HG02943 (cell line): ENCODE measurements around the gene CPNE5.

Source experiments
- ATAC-seq: cut with Tn5 transposase; IDR thresholded peaks from one replicate; pipeline ENCODE4 v1.9.1; 2021; ENCODE audit warnings: mild to moderate bottlenecking, low read depth, moderate library complexity; ENCODE audit not compliant: unreplicated experiment

The CPNE5 gene

GRCh38 chr6:36794713-36795065 lies 44.6 kb downstream of the CPNE5 start:
- ATAC-seq, result no peak

GRCh38 chr6:36793913-36794712 lies 45.1 kb downstream of the CPNE5 start:
- ATAC-seq, result no peak

GRCh38 chr6:36793296-36793912 lies 45.8 kb downstream of the CPNE5 start:
- ATAC-seq, result no peak

GRCh38 chr6:36791521-36792135 lies 47.6 kb downstream of the CPNE5 start:
- ATAC-seq, result no peak

GRCh38 chr6:36791085-36791484 lies 48.2 kb downstream of the CPNE5 start:
- no peak for ATAC-seq

GRCh38 chr6:36788768-36789167 lies 50.5 kb downstream of the CPNE5 start:
- ATAC-seq, result no peak

GRCh38 chr6:36788186-36788585 lies 51.1 kb downstream of the CPNE5 start:
- ATAC-seq, result no peak

GRCh38 chr6:36787210-36787609 lies 52.0 kb downstream of the CPNE5 start:
- ATAC-seq, result no peak

GRCh38 chr6:36786055-36786675 lies 53.1 kb downstream of the CPNE5 start:
- ATAC-seq, result no peak

GRCh38 chr6:36784376-36784636 lies 54.9 kb downstream of the CPNE5 start:
- no peak for ATAC-seq

GRCh38 chr6:36783603-36784375 lies 55.5 kb downstream of the CPNE5 start:
- ATAC-seq, result no peak

- ATAC-seq, result no peak
These were observed 57.6 kb downstream of the CPNE5 start for GRCh38 chr6:36781669-36782068.

- ATAC-seq, result no peak
These were observed 58.6 kb downstream of the CPNE5 start for GRCh38 chr6:36780442-36781177.

- no peak for ATAC-seq
These were observed 60.0 kb downstream of the CPNE5 start for GRCh38 chr6:36779227-36779626.

- no peak for ATAC-seq
These were observed 61.4 kb downstream of the CPNE5 start for GRCh38 chr6:36777801-36778200.

GRCh38 chr6:36776167-36776566 lies 63.1 kb downstream of the CPNE5 start:
- ATAC-seq, result no peak

GRCh38 chr6:36774331-36774730 lies 64.9 kb downstream of the CPNE5 start:
- no peak for ATAC-seq

- ATAC-seq, result no peak
These were observed 66.8 kb downstream of the CPNE5 start for GRCh38 chr6:36772397-36772796.

GRCh38 chr6:36771145-36771544 lies 68.1 kb downstream of the CPNE5 start:
- ATAC-seq, result no peak
